SHP77 treated with DMSO at 0.1 percent for 48 hours (cell line): ENCODE data around the gene GMPPA.

Experiments
- DNase-seq: peaks from one replicate; lab custom pipeline; 2025; lab: John Stamatoyannopoulos, UW

The GMPPA gene

DNA sequence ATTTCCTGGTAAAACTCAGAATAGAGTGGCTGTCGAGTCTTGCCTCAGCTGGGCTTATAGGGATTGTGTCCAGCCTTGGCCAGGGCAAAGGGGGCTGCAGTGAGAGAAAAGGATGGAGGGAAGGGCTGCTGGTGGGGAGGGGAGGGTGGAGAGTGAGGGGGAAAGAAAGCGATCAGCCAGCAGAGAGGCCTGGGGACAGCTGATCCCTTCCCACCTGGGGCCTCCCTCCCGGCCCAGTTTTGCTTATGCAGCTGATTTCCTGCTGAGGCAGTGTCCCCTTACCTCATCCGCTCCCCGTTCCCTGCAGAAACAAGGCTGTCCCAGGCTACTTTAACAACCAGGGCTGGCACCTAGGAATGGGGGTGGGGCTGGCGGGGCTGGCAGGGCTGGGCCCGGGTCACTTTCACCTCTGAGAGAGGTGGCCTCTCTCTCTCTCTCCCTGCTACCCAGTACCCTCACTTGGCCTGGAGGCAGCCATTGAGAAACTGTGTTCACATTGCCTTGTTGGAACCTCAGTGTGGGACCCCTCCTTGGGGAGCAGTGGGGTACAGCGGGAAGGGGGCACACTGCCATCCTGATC is 12.2 kb upstream of the GMPPA start:
- no peak for DNase-seq

DNA sequence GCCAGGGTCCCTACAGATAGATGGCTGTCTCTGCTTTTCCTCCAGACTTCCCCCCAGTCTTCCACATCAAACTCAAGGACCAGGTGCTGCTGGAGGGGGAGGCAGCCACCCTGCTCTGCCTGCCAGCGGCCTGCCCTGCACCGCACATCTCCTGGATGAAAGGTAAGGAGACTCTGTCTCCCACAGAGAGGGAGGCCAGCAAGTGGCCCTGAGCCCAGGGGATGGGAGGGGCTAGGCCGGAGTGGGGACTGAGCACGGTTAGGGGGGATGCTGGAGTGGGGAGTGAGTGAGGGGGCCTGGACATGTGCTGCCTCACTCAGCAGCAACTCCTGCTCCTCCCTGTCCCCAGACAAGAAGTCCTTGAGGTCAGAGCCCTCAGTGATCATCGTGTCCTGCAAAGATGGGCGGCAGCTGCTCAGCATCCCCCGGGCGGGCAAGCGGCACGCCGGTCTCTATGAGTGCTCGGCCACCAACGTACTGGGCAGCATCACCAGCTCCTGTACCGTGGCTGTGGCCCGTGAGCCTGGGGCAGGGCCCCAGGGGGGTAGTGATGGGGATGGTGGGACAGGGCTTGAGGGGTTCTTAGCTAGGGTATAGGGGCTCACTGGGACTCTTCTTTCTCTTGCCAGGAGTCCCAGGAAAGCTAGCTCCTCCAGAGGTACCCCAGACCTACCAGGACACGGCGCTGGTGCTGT is 10.4 kb upstream of the GMPPA start:
- no peak for DNase-seq

DNA sequence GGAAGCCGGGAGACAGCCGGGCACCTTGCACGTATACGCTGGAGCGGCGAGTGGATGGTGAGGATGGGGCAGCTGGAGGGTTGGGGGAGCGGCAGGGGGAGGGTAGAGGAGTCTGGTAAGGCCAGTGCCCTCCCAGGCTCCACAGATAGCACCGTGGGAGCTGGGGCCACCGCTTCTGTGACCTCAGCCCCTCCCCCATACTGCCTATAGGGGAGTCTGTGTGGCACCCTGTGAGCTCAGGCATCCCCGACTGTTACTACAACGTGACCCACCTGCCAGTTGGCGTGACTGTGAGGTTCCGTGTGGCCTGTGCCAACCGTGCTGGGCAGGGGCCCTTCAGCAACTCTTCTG is 9.9 kb upstream of the GMPPA start:
- no peak for DNase-seq

DNA sequence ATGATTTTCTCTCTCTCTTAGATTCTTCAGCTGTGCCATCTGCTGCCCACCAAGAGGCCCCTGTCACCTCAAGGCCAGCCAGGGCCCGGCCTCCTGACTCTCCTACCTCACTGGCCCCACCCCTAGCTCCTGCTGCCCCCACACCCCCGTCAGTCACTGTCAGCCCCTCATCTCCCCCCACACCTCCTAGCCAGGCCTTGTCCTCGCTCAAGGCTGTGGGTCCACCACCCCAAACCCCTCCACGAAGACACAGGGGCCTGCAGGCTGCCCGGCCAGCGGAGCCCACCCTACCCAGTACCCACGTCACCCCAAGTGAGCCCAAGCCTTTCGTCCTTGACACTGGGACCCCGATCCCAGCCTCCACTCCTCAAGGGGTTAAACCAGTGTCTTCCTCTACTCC is 9.4 kb upstream of the GMPPA start:
- DNase-seq = no peak

DNA sequence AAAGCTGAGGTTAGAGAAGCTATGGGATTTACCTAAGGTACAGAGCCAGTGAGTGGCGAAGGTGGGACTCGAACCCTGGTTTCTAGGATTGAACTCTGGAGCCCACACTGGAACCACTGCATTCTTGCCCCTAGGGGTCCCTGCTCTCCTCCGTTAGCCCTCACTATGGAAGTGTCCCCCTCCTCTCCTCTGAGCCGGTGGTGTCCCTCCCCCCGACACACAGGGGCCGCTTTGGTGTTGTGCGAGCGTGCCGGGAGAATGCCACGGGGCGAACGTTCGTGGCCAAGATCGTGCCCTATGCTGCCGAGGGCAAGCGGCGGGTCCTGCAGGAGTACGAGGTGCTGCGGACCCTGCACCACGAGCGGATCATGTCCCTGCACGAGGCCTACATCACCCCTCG is 8.5 kb upstream of the GMPPA start:
- DNase-seq = no peak

DNA sequence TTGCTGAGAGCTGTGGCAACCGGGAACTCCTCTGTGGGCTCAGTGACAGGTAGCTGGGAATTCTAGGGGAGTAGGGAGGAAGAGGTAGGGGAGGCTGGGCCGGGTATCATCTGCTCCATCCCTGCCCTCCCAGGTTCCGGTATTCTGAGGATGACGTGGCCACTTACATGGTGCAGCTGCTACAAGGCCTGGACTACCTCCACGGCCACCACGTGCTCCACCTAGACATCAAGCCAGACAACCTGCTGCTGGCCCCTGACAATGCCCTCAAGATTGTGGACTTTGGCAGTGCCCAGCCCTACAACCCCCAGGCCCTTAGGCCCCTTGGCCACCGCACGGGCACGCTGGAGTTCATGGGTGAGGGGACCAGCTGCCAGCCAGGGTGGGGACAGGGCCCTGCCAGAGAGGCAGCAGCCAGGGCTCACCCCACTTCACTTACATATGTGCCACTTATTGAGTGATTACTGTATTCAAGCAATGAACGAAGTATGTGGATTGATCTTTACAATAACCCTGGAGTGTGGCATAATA is 8.0 kb upstream of the GMPPA start:
- no peak for DNase-seq

DNA sequence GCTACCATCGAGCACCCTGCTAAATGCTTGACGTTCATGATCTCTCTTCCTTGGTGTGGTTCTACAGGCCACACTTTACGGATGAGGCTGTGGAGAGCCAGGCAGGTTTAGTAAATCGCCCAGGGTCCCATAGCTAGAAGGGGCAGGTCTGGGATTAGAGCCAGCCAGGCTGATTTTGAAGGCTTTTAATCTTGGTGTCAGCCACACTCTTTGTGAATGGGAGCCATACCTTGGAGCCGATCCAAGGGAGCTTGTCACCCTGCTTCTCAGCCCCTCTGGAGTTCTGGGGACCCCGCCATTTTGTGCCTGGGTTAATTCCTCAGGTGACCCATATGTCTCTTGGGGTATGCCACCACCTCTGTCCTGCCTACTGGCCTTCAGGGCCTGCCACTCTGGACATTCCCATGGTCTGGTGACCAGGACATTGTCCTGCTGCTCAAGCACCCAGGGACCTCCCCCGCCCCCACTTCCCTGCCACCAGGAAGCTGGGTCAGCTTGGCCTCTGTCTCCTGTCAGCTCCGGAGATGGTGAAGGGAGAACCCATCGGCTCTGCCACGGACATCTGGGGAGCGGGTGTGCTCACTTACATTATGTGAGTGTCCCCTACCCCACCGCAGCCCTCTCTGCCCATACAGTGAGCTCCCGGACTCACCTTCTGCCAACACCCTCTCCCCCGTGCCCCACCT is 7.3 kb upstream of the GMPPA start:
- no peak for DNase-seq

DNA sequence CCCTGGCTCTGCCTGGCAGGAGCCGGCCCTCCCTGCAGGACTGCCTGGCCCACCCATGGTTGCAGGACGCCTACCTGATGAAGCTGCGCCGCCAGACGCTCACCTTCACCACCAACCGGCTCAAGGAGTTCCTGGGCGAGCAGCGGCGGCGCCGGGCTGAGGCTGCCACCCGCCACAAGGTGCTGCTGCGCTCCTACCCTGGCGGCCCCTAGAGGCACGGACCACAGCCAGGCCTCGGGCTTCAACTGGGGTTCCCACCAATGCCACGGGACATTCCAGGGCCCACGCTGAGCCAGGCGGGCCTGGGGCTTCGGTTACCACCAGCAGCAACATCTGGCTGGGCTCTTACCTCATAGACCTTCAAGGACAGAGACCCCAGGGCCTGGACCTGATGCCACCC is 6.1 kb upstream of the GMPPA start:
- DNase-seq = no peak

DNA sequence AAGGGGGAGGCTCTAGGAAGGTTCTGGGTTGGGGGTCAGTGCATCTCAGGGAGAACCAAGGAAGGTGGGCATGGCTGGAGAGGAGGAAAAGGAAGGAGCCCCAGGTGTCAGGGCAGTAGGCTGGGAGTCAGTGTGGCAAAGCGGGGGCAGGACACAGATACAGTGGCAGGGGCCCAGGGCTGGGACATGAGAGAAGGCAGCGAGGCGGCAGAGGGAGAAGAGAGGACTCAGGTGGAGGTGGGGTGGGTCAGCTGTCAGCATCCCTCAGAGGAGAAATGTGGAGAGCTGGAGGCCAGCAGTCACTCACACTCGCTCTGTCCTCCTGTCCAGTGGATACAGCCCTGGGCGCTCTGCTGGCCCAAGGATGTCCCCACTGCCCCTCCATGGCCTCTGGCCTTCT is 5.6 kb upstream of the GMPPA start:
- no peak for DNase-seq

DNA sequence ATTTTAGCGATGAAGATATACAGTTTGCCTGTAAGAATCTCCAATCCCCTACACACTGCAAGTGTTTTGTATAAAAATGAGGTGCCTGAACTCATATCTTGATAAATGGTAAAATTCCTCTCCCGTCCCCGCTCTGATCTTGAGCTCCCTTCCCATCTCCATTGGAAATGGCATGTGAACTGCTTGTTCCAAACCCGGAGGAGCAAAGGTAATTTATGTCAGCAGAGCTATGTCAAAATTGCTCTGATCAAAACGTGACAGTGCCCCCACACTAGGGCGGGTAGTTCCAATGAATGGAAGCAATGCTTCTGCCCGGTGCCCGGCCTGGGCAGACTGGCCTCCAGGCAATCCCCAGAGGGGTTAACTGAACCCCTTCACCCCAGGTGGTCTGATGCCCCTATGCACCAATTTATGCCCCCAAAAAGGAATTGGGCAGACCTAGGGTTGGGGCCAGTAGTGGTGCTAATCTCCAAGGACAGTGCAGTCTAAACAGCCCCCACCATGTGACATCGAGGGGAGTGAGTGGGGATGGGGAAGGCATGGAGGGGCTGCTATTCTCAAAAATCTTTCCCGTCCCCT is 3.6 kb upstream of the GMPPA start:
- no peak for DNase-seq

DNA sequence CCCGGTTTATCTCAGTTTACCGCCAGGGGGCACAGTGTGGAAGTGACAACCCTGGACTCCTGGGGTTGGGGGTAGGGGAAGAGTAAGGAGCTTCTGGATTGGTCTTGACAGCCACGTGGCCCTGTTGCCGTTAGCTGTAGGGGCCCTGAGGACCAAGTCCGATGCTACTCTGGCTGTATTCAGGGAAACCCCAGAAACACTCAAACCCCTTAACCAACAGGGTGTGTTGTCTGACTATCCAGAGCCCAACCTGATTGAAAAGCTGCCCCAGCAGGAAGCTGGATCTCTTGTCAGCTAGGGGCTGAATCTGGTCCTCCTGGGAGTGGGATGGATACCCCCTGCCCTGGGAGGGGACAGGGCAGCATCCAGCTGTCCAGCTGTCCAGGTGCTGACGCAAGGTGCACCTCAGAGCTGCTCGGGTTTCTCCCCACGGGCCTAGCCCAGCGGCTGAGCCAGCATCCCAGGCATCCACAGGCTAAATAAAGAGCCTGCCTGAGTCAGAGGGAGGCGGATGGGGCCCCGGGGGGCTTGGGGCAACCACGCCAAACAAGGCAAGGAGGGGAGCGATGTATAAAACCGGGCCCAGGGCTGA is 3.1 kb upstream of the GMPPA start:
- peak; percentile 62 for DNase-seq

DNA sequence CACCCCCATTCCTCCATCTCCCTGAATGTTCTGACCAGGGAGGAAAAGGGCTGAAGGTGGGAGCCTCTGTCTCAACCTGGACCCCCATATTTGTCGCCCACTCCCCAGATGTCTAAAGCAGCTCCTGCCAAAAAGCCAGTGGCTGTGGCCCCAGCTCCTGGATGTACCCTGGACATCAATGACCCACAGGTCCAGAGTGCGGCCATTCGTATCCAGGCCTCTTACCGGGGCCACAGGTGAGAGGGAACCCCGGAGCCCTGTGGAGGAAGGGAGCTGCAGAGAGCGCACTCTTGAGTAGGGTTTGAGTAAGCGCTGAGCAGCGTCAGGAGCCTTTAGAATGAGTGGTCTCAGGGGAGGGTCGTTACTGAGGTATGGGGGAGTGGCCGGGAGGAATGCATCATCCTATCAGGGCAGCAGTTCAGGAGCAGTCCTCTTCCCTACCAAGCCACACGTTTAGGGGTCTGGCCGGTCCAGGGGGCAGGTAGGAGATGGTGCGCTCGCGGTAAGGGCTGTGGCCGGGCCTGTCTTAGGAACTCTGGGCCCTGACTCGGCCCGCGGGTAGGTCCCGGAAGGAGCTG is 2.4 kb upstream of the GMPPA start:
- no peak for DNase-seq

DNA sequence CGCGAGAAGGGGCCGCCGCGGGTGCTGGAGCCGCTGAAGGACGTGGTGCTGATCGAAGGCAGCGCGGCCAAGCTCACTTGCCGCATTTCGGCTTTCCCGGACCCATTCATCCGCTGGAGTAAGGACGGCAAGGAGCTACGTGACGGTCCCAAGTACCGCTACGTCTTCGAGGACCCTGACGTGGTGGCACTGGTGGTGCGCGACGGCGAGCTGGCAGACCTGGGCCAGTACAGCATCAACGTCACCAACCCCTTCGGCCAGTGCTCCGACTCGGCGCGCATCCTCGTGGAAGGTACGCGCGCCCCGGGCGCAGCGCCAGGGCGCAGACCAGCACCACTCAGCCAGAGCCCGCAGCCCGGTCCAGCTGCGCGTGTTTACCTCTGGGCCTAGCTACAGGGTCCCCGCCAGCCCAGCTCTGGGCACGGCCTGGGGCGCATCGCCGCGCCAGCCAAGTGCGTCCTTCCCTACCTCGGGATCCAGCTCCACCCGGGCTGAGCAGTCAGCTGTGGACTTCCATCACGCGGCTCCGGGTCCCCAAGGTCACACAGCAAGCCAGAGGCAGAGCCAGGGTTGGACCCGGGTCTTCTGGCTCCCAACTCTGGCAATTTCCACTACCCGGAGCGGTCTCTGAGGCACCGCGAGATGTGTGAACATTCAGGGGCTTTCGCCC is 1.7 kb upstream of the GMPPA start:
- DNase-seq = no peak

DNA sequence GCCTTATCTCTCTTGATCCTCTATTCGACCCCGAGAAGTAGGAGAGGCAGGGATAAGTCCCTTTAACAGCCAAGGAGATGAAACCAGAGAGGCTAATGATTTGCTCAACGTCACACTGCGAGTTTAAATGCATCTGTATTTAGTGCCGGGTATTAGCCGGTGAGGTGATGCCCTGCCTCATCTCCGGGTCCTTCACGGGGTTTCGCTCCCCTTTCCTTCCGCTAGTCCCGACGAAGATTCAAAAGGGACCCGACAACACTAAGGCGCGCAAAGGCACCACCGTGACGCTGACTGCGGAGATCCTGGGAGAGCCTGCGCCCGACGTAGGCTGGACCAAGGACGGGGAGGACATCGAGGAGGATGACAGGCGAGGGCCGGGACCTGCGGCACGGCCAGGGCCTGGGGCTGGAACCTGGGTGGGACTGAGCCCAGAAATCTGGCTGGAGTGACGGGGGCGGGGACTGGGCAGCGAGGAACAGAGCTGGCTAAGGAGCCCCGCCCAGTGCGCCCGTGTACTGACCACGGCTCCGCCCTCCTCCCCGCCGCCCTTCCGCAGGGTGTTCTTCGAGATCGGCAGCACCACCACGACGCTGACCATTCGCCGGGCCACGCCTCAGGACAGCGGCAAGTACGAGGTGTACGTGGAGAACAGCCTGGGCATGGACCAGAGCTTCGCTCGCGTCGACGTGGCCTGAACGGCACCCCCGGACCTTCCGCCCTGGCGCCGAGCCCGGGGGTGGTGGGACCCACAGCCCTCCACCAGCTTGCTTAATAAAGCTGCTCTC is 1.0 kb upstream of the GMPPA start:
- peak; percentile 30 for DNase-seq

DNA sequence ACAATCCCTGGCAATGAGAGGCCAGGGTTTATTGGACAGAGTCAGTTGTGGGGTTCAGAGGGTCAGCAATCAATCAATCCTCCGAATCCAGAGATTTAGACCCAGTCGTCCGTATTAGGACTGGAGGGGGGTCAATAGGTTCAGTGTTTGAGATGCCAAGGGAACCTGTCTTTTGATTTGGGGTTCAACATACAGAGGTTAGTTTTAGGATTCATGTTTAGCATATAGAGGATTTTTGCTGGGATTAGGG is 292 bp downstream of the GMPPA start:
- no peak for DNase-seq

DNA sequence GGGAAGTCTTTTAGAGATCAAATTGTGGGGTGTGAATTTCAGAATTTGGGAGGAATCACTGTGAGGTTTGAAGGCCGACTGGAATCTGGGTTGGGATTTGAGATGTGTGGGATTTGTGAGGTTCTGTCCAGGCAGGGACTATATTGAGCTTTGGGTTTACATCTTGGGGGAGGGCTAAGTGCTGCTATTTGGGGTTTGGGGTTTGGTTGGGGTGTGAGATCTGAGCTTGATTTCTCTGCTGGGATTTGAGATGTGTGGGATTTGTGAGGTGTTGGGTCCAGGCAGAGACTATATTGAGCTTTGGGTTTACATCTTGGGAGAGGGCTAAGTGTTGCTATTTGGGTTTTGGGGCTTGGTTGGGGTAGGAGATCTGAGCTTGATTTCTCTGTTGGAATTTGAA is 864 bp downstream of the GMPPA start:
- no peak for DNase-seq

DNA sequence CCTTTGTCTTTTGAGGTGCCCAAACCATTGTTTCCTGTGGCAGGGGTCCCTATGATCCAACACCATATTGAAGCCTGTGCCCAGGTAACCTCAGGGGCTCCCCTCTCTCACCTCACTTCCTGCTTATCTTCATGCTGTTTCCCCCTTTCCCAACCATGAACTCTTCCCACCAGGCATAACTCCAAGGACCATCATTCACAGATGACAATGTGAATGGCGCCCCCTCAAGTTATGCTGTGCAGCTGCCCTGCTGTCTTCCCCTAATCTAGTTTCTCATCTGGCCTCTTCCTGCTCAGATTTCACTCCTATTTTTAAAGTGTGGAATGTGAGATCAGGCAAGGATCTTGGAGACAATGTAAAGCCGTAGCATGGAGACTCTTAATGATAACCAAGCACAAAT is 1.4 kb downstream of the GMPPA start:
- no peak for DNase-seq

DNA sequence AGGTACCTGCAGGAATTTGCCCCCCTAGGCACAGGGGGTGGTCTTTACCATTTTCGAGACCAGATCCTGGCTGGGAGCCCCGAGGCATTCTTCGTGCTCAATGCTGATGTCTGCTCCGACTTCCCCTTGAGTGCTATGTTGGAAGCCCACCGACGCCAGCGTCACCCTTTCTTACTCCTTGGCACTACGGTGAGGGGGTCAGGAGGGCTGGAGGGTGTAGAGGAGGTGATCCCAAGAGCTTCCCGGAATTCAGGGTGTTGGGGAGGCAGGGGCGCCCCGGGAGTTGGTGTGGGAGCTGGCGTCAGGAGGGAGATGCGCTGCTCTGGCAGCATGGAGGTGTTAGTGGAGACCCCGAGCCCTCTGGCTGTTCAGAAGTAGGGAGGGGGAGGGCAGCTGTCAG is 3.2 kb downstream of the GMPPA start:
- DNase-seq = no peak

DNA sequence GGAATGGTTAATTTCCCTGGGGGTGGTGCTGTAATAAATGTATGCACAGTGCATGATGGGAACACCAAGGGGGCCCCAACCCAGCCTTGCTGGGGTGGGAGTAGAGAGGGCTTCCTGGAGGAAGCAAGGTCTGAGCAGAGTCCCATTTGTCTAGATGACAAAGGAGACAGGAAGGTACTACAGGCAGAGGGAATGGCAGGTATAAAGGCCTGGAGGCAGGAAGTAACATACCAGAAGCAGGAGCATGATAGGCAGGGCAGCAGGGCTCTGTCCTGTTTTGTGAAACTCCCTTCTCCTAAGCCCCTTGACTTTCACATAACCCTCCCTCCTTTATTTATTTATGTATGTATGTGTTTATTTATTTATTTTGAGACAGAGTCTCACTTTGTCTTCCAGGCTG is 3.9 kb downstream of the GMPPA start:
- no peak for DNase-seq

DNA sequence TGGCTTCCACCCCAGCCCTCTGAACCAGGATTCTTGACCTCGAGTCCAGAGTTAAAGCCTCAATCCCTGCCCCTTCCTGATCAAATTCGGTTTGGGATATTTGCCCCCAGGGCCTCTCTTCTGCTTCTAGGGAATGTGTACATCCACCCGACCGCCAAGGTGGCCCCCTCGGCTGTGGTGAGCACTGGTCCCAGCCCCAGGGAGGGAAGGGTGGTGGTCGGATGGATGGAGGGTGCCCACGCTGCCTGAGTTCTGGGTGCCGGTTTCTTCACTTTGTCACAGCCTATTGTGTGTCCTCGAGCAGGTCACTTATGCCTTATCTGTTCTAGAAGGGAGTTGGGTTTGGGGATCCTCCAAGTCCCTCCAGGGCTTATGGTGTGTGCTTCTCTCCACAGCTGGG is 6.9 kb downstream of the GMPPA start:
- no peak for DNase-seq

DNA sequence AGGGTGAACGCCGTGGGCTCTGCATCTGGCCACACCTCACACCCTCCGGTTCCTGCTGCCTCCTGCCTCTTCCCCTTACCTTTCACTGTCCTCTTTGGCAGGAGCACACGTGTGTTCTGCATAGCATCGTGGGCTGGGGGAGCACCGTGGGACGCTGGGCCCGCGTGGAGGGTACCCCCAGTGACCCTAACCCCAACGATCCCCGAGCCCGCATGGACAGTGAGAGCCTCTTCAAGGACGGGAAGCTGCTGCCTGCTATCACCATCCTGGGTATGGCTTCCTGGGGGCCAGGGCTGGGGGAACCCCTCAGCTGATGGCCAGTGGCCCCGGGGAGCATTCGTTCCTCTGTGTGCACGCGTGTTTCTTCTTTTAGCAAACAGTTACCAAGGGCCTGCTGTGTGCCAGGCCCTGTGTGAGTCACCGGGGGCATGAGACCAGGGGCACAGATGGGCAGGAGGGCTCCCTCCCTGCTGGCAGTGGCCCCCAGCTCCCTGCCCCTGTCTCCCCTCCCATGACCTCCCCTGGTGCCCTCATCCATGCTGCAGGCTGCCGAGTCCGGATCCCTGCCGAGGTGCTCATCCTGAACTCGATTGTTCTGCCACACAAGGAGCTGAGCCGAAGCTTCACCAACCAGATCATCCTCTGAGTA is 7.6 kb downstream of the GMPPA start:
- no peak for DNase-seq
